Measurements from ENCODE around the gene YTHDF1. TPM values are rescaled to one million over a fixed set of nuclear protein-coding genes. Genes with fewer than 3 reads are reported as not detected.

YTHDF1 gene
- total RNA-seq (2022; extraction: Qiagen RNA extraction) = 41.1 to 53.4 TPM (median 48.6 TPM) in 5 replicates

GRCh38 chr20:63216041-63216848 lies at the start of gene YTHDF1:
YTHDF1 (minus strand) TSS chr20:63216131; CDS start chr20:63215892, 239 bp downstream.

GRCh38 chr20:63254232-63254605 lies 38.3 kb upstream of the YTHDF1 start, which contains the start of gene NKAIN4:
NKAIN4 (minus strand) TSS chr20:63254463; CDS start chr20:63254450, 13 bp downstream.

GRCh38 chr20:63235399-63235983 lies 19.6 kb upstream of the YTHDF1 start, which contains the start of gene BIRC7:
BIRC7 (plus strand) TSS chr20:63235905; CDS start chr20:63236097, 192 bp downstream.

Other genes starting within 250 kb of the YTHDF1 start
- gene BHLHE23, start 209.2 kb downstream of the YTHDF1 start, total RNA-seq (2022; extraction: Qiagen RNA extraction) = not detected in 5 replicates
- 2.2 to 3.6 TPM (median 3.0 TPM) in 5 replicates for gene BIRC7, start 19.8 kb upstream of the YTHDF1 start, total RNA-seq (2022; extraction: Qiagen RNA extraction)
- 4.4 to 8.3 TPM (median 5.2 TPM) in 5 replicates for gene NKAIN4, start 38.3 kb upstream of the YTHDF1 start, total RNA-seq (2022; extraction: Qiagen RNA extraction)
- 47.8 to 72.9 TPM (median 70.6 TPM) in 5 replicates for gene ARFGAP1, start 56.7 kb upstream of the YTHDF1 start, total RNA-seq (2022; extraction: Qiagen RNA extraction)
- 0.30 to 1.4 TPM (median 0.95 TPM) in 5 replicates for gene COL20A1, start 77.1 kb upstream of the YTHDF1 start, total RNA-seq (2022; extraction: Qiagen RNA extraction)
- gene CHRNA4, start 145.2 kb upstream of the YTHDF1 start, total RNA-seq (2022; extraction: Qiagen RNA extraction) = 0.15 to 0.38 TPM (median 0.34 TPM) in 5 replicates

All from A549 treated with Mapracorat at 1 μM for 4 hours (cell line).